Measurements from ENCODE around the gene PEX14.
"Not testable (repeated sequence)": the region's sequence is repeated elsewhere in the genome, so short reads cannot be mapped to it uniquely, and the experiment has no call there.

The PEX14 gene

DNA sequence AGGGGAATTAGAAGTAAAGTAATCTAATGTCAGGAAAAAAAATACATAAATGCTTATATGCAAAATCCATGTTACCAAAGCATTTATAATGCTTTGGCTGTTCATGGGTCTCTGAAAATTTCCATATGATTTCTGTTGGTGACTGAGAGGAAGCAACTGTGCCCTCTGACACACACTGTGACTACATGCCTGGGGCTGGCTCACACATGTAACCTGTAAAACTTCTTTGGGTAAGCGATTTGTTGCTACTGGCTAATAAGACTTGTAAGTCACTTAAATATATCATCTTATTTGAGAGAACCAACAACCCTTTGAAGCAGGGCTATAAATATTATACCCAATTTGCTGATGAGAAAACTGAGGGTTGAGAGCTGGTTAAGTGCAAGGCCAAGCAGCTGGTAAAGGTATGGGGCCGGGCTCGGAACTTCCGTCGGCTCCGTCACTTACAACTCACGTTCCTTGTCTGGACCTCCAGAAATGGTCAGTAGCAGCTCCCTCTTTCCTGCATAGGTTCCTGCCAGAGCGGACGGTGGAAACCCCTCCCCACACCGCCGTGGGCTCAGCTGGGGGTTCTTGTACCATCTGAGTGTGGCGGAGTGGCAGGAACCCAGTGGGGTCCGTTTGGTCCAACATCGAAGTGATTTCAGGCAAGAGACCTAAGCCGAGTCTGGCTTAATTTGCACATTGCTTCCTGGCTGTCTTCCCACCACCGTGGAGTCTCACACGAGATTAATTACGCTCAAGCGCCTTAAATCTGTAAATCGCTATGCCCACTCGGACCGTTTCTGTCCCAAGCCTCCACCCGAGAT is 3.1 kb upstream of the PEX14 start:
- TF ChIP-seq, protein P1, sequence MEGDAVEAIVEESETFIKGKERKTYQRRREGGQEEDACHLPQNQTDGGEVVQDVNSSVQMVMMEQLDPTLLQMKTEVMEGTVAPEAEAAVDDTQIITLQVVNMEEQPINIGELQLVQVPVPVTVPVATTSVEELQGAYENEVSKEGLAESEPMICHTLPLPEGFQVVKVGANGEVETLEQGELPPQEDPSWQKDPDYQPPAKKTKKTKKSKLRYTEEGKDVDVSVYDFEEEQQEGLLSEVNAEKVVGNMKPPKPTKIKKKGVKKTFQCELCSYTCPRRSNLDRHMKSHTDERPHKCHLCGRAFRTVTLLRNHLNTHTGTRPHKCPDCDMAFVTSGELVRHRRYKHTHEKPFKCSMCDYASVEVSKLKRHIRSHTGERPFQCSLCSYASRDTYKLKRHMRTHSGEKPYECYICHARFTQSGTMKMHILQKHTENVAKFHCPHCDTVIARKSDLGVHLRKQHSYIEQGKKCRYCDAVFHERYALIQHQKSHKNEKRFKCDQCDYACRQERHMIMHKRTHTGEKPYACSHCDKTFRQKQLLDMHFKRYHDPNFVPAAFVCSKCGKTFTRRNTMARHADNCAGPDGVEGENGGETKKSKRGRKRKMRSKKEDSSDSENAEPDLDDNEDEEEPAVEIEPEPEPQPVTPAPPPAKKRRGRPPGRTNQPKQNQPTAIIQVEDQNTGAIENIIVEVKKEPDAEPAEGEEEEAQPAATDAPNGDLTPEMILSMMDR (IDR thresholded peaks at IDR 0.05; ENCODE audit: insufficient read depth, missing control alignments): no peak
- FAIRE-seq (no peak), DNase-seq (ENCODE audit: insufficient read length, low spot score) (no peak)

DNA sequence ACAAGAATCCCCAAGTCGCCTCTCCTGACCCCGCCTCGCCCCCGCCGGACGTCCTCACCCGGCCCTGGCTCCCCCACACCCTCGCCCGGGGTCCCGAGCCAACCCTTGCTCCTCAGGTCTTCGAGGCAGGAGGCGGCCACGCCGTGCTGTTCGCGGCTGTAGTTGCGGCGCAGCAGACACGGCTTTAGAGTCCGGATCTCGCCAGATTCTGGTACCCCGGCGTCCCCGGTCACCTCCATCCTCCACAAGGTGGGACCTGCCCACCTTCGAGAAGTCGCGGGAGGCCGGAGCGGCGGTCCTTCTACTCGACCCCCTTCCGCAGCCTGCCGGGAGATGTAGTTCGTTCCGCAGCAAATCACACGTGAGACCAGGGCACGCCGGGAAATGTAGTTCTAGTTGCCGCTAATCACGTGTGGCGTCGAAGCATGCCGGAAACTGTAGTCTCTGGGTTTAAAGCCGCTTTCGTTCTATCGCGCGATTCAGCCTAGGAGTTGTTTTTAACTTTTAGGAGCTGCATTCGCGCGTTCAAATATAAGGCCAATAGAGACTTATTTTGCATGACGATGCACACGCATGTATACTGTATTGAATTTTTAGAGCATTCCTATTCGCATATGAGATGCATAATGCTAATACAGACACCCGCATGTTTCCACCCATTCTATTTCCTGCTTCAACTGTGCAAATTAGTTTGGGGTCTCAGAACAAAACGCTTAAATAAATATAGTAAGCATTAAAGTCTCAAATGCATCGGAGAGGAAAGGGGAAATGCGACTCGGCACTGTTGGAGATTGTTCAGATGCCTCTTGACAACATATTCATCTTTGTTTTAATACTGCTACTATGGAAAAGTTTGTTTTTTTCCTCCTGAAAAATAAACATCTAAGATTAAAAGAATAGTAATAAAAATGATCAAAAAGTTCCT is 2.3 kb upstream of the PEX14 start, which contains the start of gene DFFA:
TSS of gene DFFA (minus strand) at position 310 of the 925 bp plus-strand sequence. CDS start at position 239, 71 bp downstream.
- FAIRE-seq (no peak), DNase-seq (ENCODE audit: insufficient read length, low spot score) (peak; percentile 75)
- TF ChIP-seq, protein P1 (IDR thresholded peaks at IDR 0.05; ENCODE audit: insufficient read depth, missing control alignments): no peak

DNA sequence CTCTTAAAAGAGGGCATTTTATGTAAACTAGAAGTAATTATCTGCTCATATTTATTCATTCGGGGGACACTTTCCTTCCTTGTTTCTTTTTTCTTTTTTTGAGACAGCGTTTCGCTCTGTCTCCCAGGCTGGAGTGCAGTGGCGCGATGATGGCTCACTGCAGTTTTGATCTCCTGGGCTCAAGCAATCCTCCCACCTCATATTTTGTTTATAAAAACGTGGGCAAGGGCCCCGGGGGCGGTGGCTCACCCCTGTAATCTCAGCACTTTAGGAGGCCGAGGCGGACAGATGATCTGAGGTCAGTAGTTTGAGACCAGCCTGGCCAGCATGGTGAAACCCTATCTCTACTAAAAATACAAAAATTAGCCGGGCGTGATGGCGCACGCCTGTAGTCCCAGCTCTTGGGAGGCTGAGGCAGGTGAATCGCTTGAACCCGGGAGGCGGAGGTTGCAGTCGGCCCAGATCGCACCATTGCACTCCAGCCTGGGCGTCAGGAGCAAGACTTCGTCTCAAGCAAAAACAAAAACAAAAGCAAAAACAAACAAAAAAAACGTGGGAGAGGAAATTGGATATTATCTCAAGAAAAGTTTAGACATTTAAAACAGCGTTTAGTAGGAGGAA is 1.5 kb upstream of the PEX14 start:
- no peak for DNase-seq (ENCODE audit: insufficient read length, low spot score)
- no peak for FAIRE-seq
- TF ChIP-seq, protein P1 (IDR thresholded peaks at IDR 0.05; ENCODE audit: insufficient read depth, missing control alignments): no peak

DNA sequence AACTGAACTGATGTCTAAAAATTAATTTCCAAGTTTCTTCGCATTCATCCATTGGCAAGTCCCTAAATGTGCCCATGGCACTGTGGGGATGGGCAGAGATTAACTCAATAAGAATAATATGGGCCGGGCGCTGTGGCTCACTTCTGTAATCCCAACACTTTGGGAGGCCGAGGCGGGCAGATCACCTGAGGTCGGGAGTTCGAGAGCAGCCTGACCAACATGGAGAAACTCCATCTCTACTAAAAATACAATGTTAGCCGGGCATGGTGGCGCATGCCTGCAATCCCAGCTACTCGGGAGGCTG is 489 bp upstream of the PEX14 start:
- FAIRE-seq: not testable (repeated sequence)

DNA sequence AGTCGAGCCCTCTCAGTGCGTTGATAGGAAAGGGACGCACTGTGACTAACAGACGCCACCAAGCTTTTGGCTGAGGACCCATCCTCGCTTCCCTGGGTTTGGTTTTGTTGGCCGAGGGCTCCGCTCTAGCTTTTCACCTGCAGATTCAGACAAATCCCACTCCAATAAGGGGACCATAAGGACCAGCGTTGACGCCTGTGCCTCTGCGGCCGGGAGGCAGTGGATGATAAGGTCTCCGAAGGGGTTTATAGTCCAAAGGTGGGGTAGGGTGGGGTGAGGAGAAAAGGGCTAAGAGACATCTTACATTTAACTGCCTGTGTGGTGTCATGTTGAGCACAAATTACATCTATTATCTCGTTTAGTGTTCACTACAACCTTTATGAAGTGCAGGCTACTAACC is 760 bp downstream of the PEX14 start:
- DNase-seq (ENCODE audit: insufficient read length, low spot score) (no peak), FAIRE-seq (no peak)
- TF ChIP-seq, protein P1 (IDR thresholded peaks at IDR 0.05; ENCODE audit: insufficient read depth, missing control alignments): no peak

More for the DNA sequence above, 489 bp upstream of the PEX14 start:
- not testable (repeated sequence) for DNase-seq (ENCODE audit: insufficient read length, low spot score)

DNA sequence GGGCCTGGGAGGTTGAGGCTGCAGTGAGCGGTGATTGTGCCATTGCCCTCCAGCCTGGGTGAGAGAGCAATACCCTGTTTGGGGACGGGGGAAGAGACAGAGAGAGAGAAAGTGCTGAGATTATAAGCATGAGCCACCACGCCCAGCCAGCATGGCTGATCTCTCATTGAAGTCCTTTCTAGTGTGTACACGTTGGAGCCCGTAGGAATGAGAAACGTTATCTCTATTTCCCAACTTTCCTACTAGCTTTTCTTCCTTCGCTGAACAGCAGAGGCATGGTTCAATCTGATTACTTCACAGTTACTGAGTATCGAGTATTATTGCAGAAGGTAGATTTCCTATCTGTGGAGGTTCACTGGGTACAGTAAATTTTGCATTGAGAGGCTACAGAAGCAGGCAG is 4.5 kb downstream of the PEX14 start:
- FAIRE-seq (no peak), DNase-seq (ENCODE audit: insufficient read length, low spot score) (no peak)
- TF ChIP-seq, protein P1 (IDR thresholded peaks at IDR 0.05; ENCODE audit: insufficient read depth, missing control alignments): no peak

DNA sequence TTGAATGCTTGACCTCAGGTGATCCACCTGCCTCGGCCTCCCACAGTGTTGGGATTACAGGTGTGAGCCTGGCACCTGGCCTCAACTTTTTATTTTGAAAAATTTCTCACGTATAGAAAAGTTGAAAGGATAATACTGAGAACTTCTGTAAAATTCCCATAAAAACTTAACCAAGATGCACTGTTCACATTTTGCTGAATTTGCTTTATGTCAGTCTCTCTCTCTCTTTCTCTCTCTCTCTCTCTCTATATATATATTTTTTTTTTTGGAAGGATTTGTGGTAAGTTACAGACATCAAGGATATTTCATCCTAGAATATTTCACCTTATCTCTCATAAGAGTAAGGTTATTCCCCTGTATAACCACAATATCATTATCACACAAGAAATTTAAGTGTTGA is 5.9 kb downstream of the PEX14 start:
- DNase-seq (ENCODE audit: insufficient read length, low spot score) (no peak), FAIRE-seq (no peak)
- TF ChIP-seq, protein P1 (IDR thresholded peaks at IDR 0.05; ENCODE audit: insufficient read depth, missing control alignments): no peak

All from D721Med (cell line).